Neural cell (in vitro differentiated cells): ENCODE measurements around the gene IQCK. TPM values are rescaled to one million over a fixed set of nuclear protein-coding genes. Genes with fewer than 3 reads are reported as not detected.

ENCODE experiments used
- H2AFZ ChIP-seq: fragments of 200-600, 300-800 bp; sonication (generic), shearing (Covaris generic); 2 replicates; pipeline ENCODE4 v1.6.0; 2014; ENCODE audit warnings: low read depth, mild to moderate bottlenecking, antibody characterized with exemption, low read length, moderate library complexity
- H3F3A ChIP-seq: fragments of 200-600 bp; shearing (Covaris generic); 2 replicates; pipeline ENCODE4 v1.6.1; 2016; ENCODE audit warnings: mild to moderate bottlenecking, moderate library complexity, mixed read lengths, antibody characterized with exemption, low read length; ENCODE audit not compliant: insufficient read depth, poor library complexity, severe bottlenecking
- H3K27ac ChIP-seq: fragments of 200-600, 300-800 bp; sonication (generic), shearing (Covaris generic); 2 replicates; pipeline ENCODE4 v1.5.1; 2014; ENCODE audit warnings: mild to moderate bottlenecking, low read length, moderate library complexity
- H3K27me3 ChIP-seq: fragments of 300-800, 200-600 bp; sonication (generic), shearing (Covaris generic); 2 replicates; pipeline ENCODE4 v1.6.0; 2014; ENCODE audit warnings: mild to moderate bottlenecking, low read depth, low read length, moderate library complexity; ENCODE audit not compliant: insufficient read depth
- H3K36me3 ChIP-seq: fragments of 300-800, 200-600 bp; sonication (generic), shearing (Covaris generic); 2 replicates; pipeline ENCODE4 v1.5.1; 2014; ENCODE audit warnings: mild to moderate bottlenecking, antibody characterized with exemption, low read length, moderate library complexity; ENCODE audit not compliant: insufficient read depth
- H3K4me2 ChIP-seq: fragments of 300-800, 200-600 bp; sonication (generic), shearing (Covaris generic); 2 replicates; pipeline ENCODE4 v1.6.0; 2014; ENCODE audit warnings: mild to moderate bottlenecking, low read length
- H3K4me3 ChIP-seq: fragments of 300-800, 200-600 bp; sonication (generic), shearing (Covaris generic); 2 replicates; pipeline ENCODE4 v1.5.1; 2014; ENCODE audit warnings: mild to moderate bottlenecking, low read length, moderate library complexity
- H3K79me2 ChIP-seq: fragments of 200-600 bp; shearing (Covaris generic); replicated peaks from 2 replicates; pipeline ENCODE4 v1.6.0; 2014; ENCODE audit warnings: mild to moderate bottlenecking, low read length, moderate library complexity; ENCODE audit not compliant: insufficient read depth
- H3K9ac ChIP-seq: fragments of 300-800, 200-600 bp; sonication (generic), shearing (Covaris generic); 2 replicates; pipeline ENCODE4 v1.6.1; 2016; ENCODE audit warnings: mild to moderate bottlenecking, low read length, mixed read lengths
- H3K9me2 ChIP-seq: fragments of 200-600 bp; shearing (Covaris generic); 2 replicates; pipeline ENCODE4 v1.6.1; 2016; ENCODE audit warnings: mild to moderate bottlenecking, low read length, mixed read lengths; ENCODE audit not compliant: insufficient read depth
- H3K9me3 ChIP-seq: fragments of 200-600, 300-800 bp; sonication (generic), shearing (Covaris generic); 2 replicates; pipeline ENCODE4 v1.6.1; 2016; ENCODE audit warnings: mild to moderate bottlenecking, mixed run types, low read length, moderate library complexity, mixed read lengths
- H4K20me1 ChIP-seq: fragments of 200-600 bp; shearing (Covaris generic); 2 replicates; pipeline ENCODE4 v1.6.1; 2016; ENCODE audit warnings: mild to moderate bottlenecking, mixed run types; ENCODE audit not compliant: insufficient read depth
- CTCF ChIP-seq: fragments of 450-650 bp; IDR thresholded peaks from 2 replicates; pipeline ENCODE4 v1.5.1; 2014; ENCODE audit warnings: antibody characterized with exemption, mild to moderate bottlenecking, moderate library complexity; ENCODE audit not compliant: poor library complexity, severe bottlenecking
- EP300 ChIP-seq: fragments of 450-650 bp; conservative IDR thresholded peaks from 2 replicates; pipeline ENCODE4 v1.6.1; 2014; ENCODE audit warnings: antibody characterized with exemption, mild to moderate bottlenecking, moderate library complexity; ENCODE audit not compliant: poor library complexity, severe bottlenecking
- EZH2 ChIP-seq: fragments of 200-600, 300-800 bp; shearing (Covaris generic), sonication (generic); IDR thresholded peaks from 2 replicates; pipeline ENCODE4 v1.6.1; 2014; ENCODE audit warnings: antibody characterized with exemption, low read length, borderline replicate concordance, mild to moderate bottlenecking; ENCODE audit not compliant: insufficient read depth, poor library complexity, severe bottlenecking
- MXI1 ChIP-seq: fragments of 450-650 bp; conservative IDR thresholded peaks from 2 replicates; pipeline ENCODE4 v1.6.1; 2014; ENCODE audit warnings: antibody characterized with exemption, mild to moderate bottlenecking; ENCODE audit not compliant: poor library complexity, severe bottlenecking
- POLR2AphosphoS5 ChIP-seq: IDR thresholded peaks from 2 replicates; pipeline ENCODE4 v1.6.1; 2012
- RAD21 ChIP-seq: fragments of 450-650 bp; conservative IDR thresholded peaks from 2 replicates; pipeline ENCODE4 v1.6.1; 2014; ENCODE audit warnings: antibody characterized with exemption, mild to moderate bottlenecking, moderate library complexity
- REST ChIP-seq: IDR thresholded peaks from 2 replicates; pipeline ENCODE4 v1.6.1; 2012; ENCODE audit warnings: borderline replicate concordance
- SMC3 ChIP-seq: fragments of 450-650 bp; conservative IDR thresholded peaks from 2 replicates; pipeline ENCODE4 v1.6.1; 2014; ENCODE audit warnings: antibody characterized with exemption, mild to moderate bottlenecking, moderate library complexity; ENCODE audit not compliant: poor library complexity
- TAF1 ChIP-seq: IDR thresholded peaks from 2 replicates; pipeline ENCODE4 v1.6.1; 2012; ENCODE audit warnings: low read depth
- polyA plus RNA-seq: library from polyadenylated mRNA; depleted of rRNA; stranded (reverse); fragments of >200 nt; gene quantifications from 2 replicates; pipeline ENCODE4 v1.2.3, GENCODE V29; 2014

The IQCK gene
- polyA plus RNA-seq, 1 donor from 2014 or later = 10.2 TPM

GRCh38 chr16:19853132-19853741 is 135.2 kb downstream of the IQCK start:
- Histone ChIP-seq H3K27me3 (no peaks in the 10 kb centered on the region), H3K9me3 (no peaks in the 10 kb centered on the region), H2AFZ (no peak overlapping the region), H3K36me3 (no peaks in the 10 kb centered on the region), H3K9me2 (no peaks in the 10 kb centered on the region), H4K20me1 (no peaks in the 10 kb centered on the region), H3K27ac (no peak overlapping the region), H3K79me2 (no peaks in the 10 kb centered on the region), H3F3A (peaks cover 3% of the 10 kb centered on the region), H3K4me3 (no peak overlapping the region), H3K4me2 (no peak overlapping the region), H3K9ac (no peak overlapping the region)
- TF ChIP-seq POLR2AphosphoS5 (no peak), EZH2 (no peak)

GRCh38 chr16:19853742-19854542 is 135.9 kb downstream of the IQCK start:
- no peaks in the 10 kb centered on the region for H3K9me2 ChIP-seq
- H4K20me1 ChIP-seq = no peaks in the 10 kb centered on the region
- H3K9ac ChIP-seq = no peak overlapping the region
- H3F3A ChIP-seq = peaks cover 3% of the 10 kb centered on the region
- H3K36me3 ChIP-seq = no peaks in the 10 kb centered on the region
- H3K4me2 ChIP-seq = no peak overlapping the region
- H3K4me3 ChIP-seq = no peak overlapping the region
- no peak overlapping the region for H3K27ac ChIP-seq
- H3K27me3 ChIP-seq = no peaks in the 10 kb centered on the region
- H3K9me3 ChIP-seq = no peaks in the 10 kb centered on the region
- H3K79me2 ChIP-seq = no peaks in the 10 kb centered on the region
- H2AFZ ChIP-seq = no peak overlapping the region
- no peak for TF ChIP-seq RAD21
- TF ChIP-seq CTCF = no peak
- TF ChIP-seq SMC3 = no peak
- TF ChIP-seq REST = no peak
- no peak for TF ChIP-seq MXI1
- no peak for TF ChIP-seq EP300
- no peak for TF ChIP-seq POLR2AphosphoS5
- no peak for TF ChIP-seq TAF1
- no peak for TF ChIP-seq EZH2
